Renal pelvis (tissue), 4 donors: Measurements from ENCODE around the gene ALKBH6. TPM values are rescaled to one million over a fixed set of nuclear protein-coding genes. Genes with fewer than 3 reads are reported as not detected.

ENCODE experiments used
- DNase-seq: peaks from one replicate; pipeline ENCODE4 v3.0.0-alpha.2; 2013
- polyA plus RNA-seq, 3 donors: library from polyadenylated mRNA; unstranded; fragments of 120-200 nt; gene quantifications; one replicate each; pipeline ENCODE4 v1.2.1, GENCODE V29; 2013; ENCODE audit not compliant: insufficient read length in 3 of 3

ALKBH6 gene
- polyA plus RNA-seq, 3 donors = 17.6 to 19.3 (median 18.8) TPM

DNA sequence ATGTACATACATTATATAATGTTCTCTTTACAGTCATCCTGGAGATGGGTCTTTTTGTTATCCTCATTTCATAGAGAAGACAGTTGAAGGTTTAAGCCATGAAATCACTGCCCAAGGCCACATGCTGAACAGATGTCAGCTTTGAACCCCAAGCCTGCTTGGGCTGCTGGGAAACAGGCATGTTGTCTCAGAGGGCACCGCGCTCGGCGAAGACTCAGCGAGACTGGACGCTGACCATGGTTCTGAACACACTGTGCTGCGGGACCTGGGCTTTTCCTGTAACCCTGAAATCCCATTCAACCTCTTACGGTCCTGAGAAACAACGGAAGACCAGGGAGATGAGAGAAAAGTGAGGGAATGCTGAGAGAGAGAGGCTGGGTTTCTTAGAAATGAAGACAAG lies 50.5 kb downstream of the ALKBH6 start:
- DNase-seq = peak; percentile 78

DNA sequence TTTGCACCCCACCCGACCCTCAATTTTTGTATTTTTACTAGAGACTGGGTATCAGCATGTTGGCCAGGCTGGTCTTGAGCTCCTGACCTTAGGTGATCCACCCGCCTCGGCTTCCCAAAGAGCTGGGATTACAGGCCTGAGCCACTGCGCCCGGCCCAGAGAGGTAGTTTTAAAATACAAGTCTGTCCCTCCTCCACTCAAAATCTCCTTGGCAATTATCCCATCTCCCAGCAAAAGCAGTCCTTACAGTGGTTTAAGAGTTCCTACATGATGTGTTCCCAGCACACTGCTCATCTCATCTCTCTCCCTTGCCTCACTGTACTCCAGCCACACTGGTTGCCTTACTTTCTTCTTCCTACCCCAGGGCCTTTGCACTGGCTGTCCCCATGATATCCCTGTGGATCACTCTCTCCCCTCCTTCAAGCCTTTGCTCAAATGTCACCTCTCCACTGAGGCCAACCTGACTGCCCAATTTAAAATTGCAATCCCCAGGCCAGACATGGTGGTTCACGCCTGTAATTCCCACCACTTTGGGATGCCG lies 53.5 kb downstream of the ALKBH6 start:
- no peak for DNase-seq

DNA sequence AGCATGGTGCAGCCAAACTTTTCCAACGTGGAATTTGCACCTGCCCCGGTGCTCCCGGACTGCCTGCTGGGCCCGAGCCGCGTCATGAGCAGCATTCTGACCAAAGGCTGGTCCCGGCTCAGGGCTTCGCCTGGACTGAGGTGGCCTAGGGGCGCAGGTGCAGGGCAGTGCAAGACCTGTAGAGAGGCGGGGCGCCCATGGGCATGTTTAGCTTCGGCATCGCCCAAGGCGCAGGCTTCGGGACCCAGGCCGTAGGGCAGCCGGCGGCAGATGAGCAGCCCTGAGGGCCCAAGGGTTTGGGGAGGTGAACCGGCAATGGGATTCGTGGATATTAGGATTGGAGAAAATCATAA lies 54.1 kb downstream of the ALKBH6 start:
- no peak for DNase-seq

Other genes with a start within 250 kb of the ALKBH6 start
- 10 to 100 TPM; 26.4 to 38.7 (median 32.1) TPM for gene ARHGAP33, start 238.6 kb downstream of the ALKBH6 start, polyA plus RNA-seq
- 10 to 100 TPM; 41.4 to 52.5 (median 49.5) TPM for gene PRODH2, start 201.4 kb downstream of the ALKBH6 start, polyA plus RNA-seq
- gene NPHS1, start 161.7 kb downstream of the ALKBH6 start, polyA plus RNA-seq = 100 to 1,000 TPM; 145 to 223 (median 223) TPM
- gene KIRREL2, start 157.3 kb downstream of the ALKBH6 start, polyA plus RNA-seq = 10 to 100 TPM; 12.3 to 13.0 (median 12.7) TPM
- 10 to 100 TPM; 26.6 to 29.2 (median 29.1) TPM for gene APLP1, start 145.6 kb downstream of the ALKBH6 start, polyA plus RNA-seq
- 1 to 10 TPM; 2.9 to 4.5 (median 4.0) TPM for gene NFKBID, start 113.7 kb downstream of the ALKBH6 start, polyA plus RNA-seq
- 1 to 10 TPM; 2.5 to 5.2 (median 3.3) TPM for gene HCST, start 111.7 kb downstream of the ALKBH6 start, polyA plus RNA-seq
- 10 to 100 TPM in 1 of 3 donors, 1 to 10 TPM in 2; 9.5 to 14.6 (median 9.7) TPM for gene TYROBP, start 105.9 kb downstream of the ALKBH6 start, polyA plus RNA-seq
- 10 to 100 TPM; 11.8 to 16.7 (median 13.6) TPM for gene LRFN3, start 77.8 kb downstream of the ALKBH6 start, polyA plus RNA-seq
- gene SDHAF1, start 19.0 kb downstream of the ALKBH6 start, polyA plus RNA-seq = 10 to 100 TPM; 15.5 to 18.8 (median 17.4) TPM
- gene SYNE4, start 5.4 kb downstream of the ALKBH6 start, polyA plus RNA-seq = 10 to 100 TPM; 13.2 to 17.5 (median 15.5) TPM
- 10 to 100 TPM; 51.3 to 60.9 (median 53.5) TPM for gene CLIP3, start 18.7 kb upstream of the ALKBH6 start, polyA plus RNA-seq
- gene THAP8, start 40.1 kb upstream of the ALKBH6 start, polyA plus RNA-seq = 10 to 100 TPM; 14.0 to 16.5 (median 15.6) TPM
- 1 to 10 TPM; 4.9 to 6.8 (median 5.4) TPM for gene WDR62, start 40.7 kb upstream of the ALKBH6 start, polyA plus RNA-seq
- gene OVOL3, start 96.9 kb upstream of the ALKBH6 start, polyA plus RNA-seq = under 1 TPM in 1 of 3 donors, not detected in 2; 0.26 TPM
- 10 to 100 TPM; 53.4 to 61.7 (median 55.5) TPM for gene POLR2I, start 100.7 kb upstream of the ALKBH6 start, polyA plus RNA-seq
- gene TBCB, start 101.3 kb upstream of the ALKBH6 start, polyA plus RNA-seq = 100 to 1,000 TPM; 110 to 149 (median 133) TPM
- gene CAPNS1, start 125.9 kb upstream of the ALKBH6 start, polyA plus RNA-seq = 100 to 1,000 TPM; 562 to 644 (median 592) TPM
- 10 to 100 TPM; 21.8 to 34.1 (median 24.4) TPM for gene COX7A1, start 138.2 kb upstream of the ALKBH6 start, polyA plus RNA-seq
- 1 to 10 TPM; 5.8 to 8.5 (median 8.5) TPM for gene ZNF565, start 200.5 kb upstream of the ALKBH6 start, polyA plus RNA-seq
- 100 to 1,000 TPM; 114 to 132 (median 127) TPM for gene ZNF146, start 200.9 kb upstream of the ALKBH6 start, polyA plus RNA-seq